NCI-H1694 treated with DMSO at 0.1 percent for 48 hours (cell line): ENCODE data around the gene KCNAB2.

Source experiments
- DNase-seq: peaks from one replicate; lab custom pipeline; 2025; lab: John Stamatoyannopoulos, UW

KCNAB2 gene

GRCh38 chr1:6083385-6083784 is 37.7 kb downstream of the KCNAB2 start:
- DNase-seq, result no peak

- DNase-seq, result peak; percentile 76
Measured at GRCh38 chr1:6083801-6084446, 38.2 kb downstream of the KCNAB2 start.

- no peak for DNase-seq
Measured at GRCh38 chr1:6084781-6085495, 39.2 kb downstream of the KCNAB2 start.

GRCh38 chr1:6085666-6086065 is 40.0 kb downstream of the KCNAB2 start:
- no peak for DNase-seq

- DNase-seq, result no peak
Measured at GRCh38 chr1:6086358-6086757, 40.7 kb downstream of the KCNAB2 start.

- no peak for DNase-seq
Measured at GRCh38 chr1:6086762-6087376, 41.2 kb downstream of the KCNAB2 start.

GRCh38 chr1:6087377-6087772 is 41.7 kb downstream of the KCNAB2 start:
- DNase-seq, result no peak

GRCh38 chr1:6087958-6088357 is 42.3 kb downstream of the KCNAB2 start:
- no peak for DNase-seq

GRCh38 chr1:6088956-6089355 is 43.3 kb downstream of the KCNAB2 start:
- no peak for DNase-seq

- no peak for DNase-seq
Measured at GRCh38 chr1:6090288-6090687, 44.6 kb downstream of the KCNAB2 start.

GRCh38 chr1:6090996-6091822 is 45.5 kb downstream of the KCNAB2 start:
- no peak for DNase-seq

GRCh38 chr1:6091823-6092109 is 46.1 kb downstream of the KCNAB2 start:
- DNase-seq, result no peak

- no peak for DNase-seq
Measured at GRCh38 chr1:6092211-6092610, 46.5 kb downstream of the KCNAB2 start.

- DNase-seq, result no peak
Measured at GRCh38 chr1:6093071-6093470, 47.4 kb downstream of the KCNAB2 start.

- no peak for DNase-seq
Measured at GRCh38 chr1:6093611-6094010, 47.9 kb downstream of the KCNAB2 start.

- no peak for DNase-seq
Measured at GRCh38 chr1:6094246-6094645, 48.6 kb downstream of the KCNAB2 start.

- no peak for DNase-seq
Measured at GRCh38 chr1:6094801-6095505, 49.3 kb downstream of the KCNAB2 start.

- no peak for DNase-seq
Measured at GRCh38 chr1:6095511-6096242, 50.0 kb downstream of the KCNAB2 start.

- no peak for DNase-seq
Measured at GRCh38 chr1:6096243-6097116, 50.8 kb downstream of the KCNAB2 start.

- DNase-seq, result no peak
Measured at GRCh38 chr1:6097117-6097595, 51.5 kb downstream of the KCNAB2 start.
